IMR-90 (cell line): Measurements from ENCODE around the gene LDLRAD4. TPM values are rescaled to one million over a fixed set of nuclear protein-coding genes. Genes with fewer than 3 reads are reported as not detected.
"Not testable (repeated sequence)": the region's sequence is repeated elsewhere in the genome, so short reads cannot be mapped to it uniquely, and the experiment has no call there.

Experiments
- ATAC-seq: fragments of 200-7000 bp; cut with Tn5 transposase; 2 replicates; pipeline ENCODE4 v1.9.1; 2020; ENCODE audit warnings: low read depth, mild to moderate bottlenecking, moderate library complexity
- BruUV-seq: library from RNA; stranded (reverse); fragments of 400-500 nt; replicated peaks from 2 replicates; lab custom pipeline; 2021; lab: Mats Ljungman, UMichigan
- CTCF ChIA-PET: fragments of 300-600 bp; formaldehyde crosslinking; extraction: SDS; loops from one replicate; lab custom pipeline; 2021; ENCODE audit warnings: antibody characterized with exemption; lab: Yijun Ruan, JAX
- POLR2A ChIA-PET: fragments of 300-600 bp; sonication (Branson Sonifier 250); formaldehyde crosslinking; loops from one replicate; lab custom pipeline; 2022; ENCODE audit warnings: antibody characterized with exemption; ENCODE audit not compliant: unreplicated experiment; lab: Charles Lee
- DNase-seq: peaks from one replicate; pipeline ENCODE4 v3.0.0; 2013
- H2AFZ ChIP-seq: replicated peaks from 2 replicates; pipeline ENCODE3; 2013; ENCODE audit warnings: low read length, mild to moderate bottlenecking; ENCODE audit not compliant: poor library complexity
- H2AK5ac ChIP-seq: 2 replicates; pipeline ENCODE4 v1.6.1; 2013; ENCODE audit warnings: low read depth, low read length, inconsistent platforms
- H2AK9ac ChIP-seq: replicated peaks from 2 replicates; pipeline ENCODE3; 2013; ENCODE audit warnings: mild to moderate bottlenecking, low read depth, low read length, moderate library complexity; ENCODE audit not compliant: poor library complexity
- H2BK120ac ChIP-seq: 2 replicates; pipeline ENCODE4 v1.6.1; 2013; ENCODE audit warnings: low read depth, low read length, inconsistent platforms
- H2BK15ac ChIP-seq: 3 replicates; pipeline ENCODE4 v1.6.1; 2013; ENCODE audit warnings: low read depth, low read length, inconsistent platforms
- H2BK20ac ChIP-seq: 2 replicates; pipeline ENCODE4 v1.6.1; 2013; ENCODE audit warnings: low read depth, mild to moderate bottlenecking, inconsistent platforms, low read length, moderate library complexity
- H2BK5ac ChIP-seq: 2 replicates; pipeline ENCODE4 v1.6.1; 2013; ENCODE audit warnings: mild to moderate bottlenecking, low read depth, low read length, inconsistent platforms; ENCODE audit not compliant: poor library complexity, severe bottlenecking
- H3K14ac ChIP-seq: replicated peaks from 2 replicates; pipeline ENCODE4 v1.6.1; 2013; ENCODE audit warnings: low read depth, low read length, inconsistent platforms
- H3K18ac ChIP-seq: 2 replicates; pipeline ENCODE4 v1.6.1; 2013; ENCODE audit warnings: low read depth, low read length, control low read depth
- H3K23ac ChIP-seq: 2 replicates; pipeline ENCODE4 v1.6.1; 2013; ENCODE audit warnings: low read depth, low read length, inconsistent platforms
- H3K27ac ChIP-seq: 2 replicates; pipeline ENCODE4 v1.5.1; 2013; ENCODE audit warnings: mild to moderate bottlenecking, control low read depth, low read length; ENCODE audit not compliant: insufficient read depth
- H3K27me3 ChIP-seq: 2 replicates; pipeline ENCODE4 v1.6.1; 2013; ENCODE audit warnings: low read length; ENCODE audit not compliant: control insufficient read depth, insufficient read depth
- H3K36me3 ChIP-seq: 2 replicates; pipeline ENCODE4 v1.6.1; 2013; ENCODE audit warnings: low read length, mixed read lengths; ENCODE audit not compliant: control insufficient read depth, insufficient read depth
- H3K4ac ChIP-seq: 2 replicates; pipeline ENCODE4 v1.6.1; 2013; ENCODE audit warnings: low read depth, low read length, inconsistent platforms
- H3K4me1 ChIP-seq: 2 replicates; pipeline ENCODE4 v1.6.1; 2013; ENCODE audit warnings: low read length, mixed read lengths; ENCODE audit not compliant: control insufficient read depth, insufficient read depth
- H3K4me2 ChIP-seq: 2 replicates; pipeline ENCODE4 v1.6.1; 2013; ENCODE audit warnings: low read depth, mild to moderate bottlenecking, control low read depth, low read length, moderate library complexity
- H3K4me3 ChIP-seq: 2 replicates; pipeline ENCODE4 v1.5.1; 2013; ENCODE audit warnings: low read depth, mild to moderate bottlenecking, control low read depth, low read length, moderate library complexity; ENCODE audit not compliant: insufficient read depth
- H3K56ac ChIP-seq: 2 replicates; pipeline ENCODE4 v1.6.1; 2013; ENCODE audit warnings: low read length, inconsistent platforms; ENCODE audit not compliant: insufficient read depth; ENCODE audit errors: extremely low read depth
- H3K79me1 ChIP-seq, 2 experiments: 2 replicates each; pipeline ENCODE4 v1.6.1; 2013; ENCODE audit warnings: low read length in 2 of 2, inconsistent platforms in 1 of 2, low read depth in 1 of 2
- H3K9ac ChIP-seq: 2 replicates; pipeline ENCODE4 v1.6.1; 2013; ENCODE audit warnings: low read depth, low read length, control low read depth
- H3K9me1 ChIP-seq: 2 replicates; pipeline ENCODE4 v1.6.1; 2013; ENCODE audit warnings: low read length, inconsistent platforms; ENCODE audit not compliant: insufficient read depth
- H3K9me3 ChIP-seq: 2 replicates; pipeline ENCODE4 v1.6.1; 2013; ENCODE audit warnings: low read length; ENCODE audit not compliant: control insufficient read depth, insufficient read depth
- H4K20me1 ChIP-seq: 2 replicates; pipeline ENCODE4 v1.6.1; 2013; ENCODE audit warnings: low read length, inconsistent platforms; ENCODE audit not compliant: insufficient read depth
- H4K5ac ChIP-seq: 2 replicates; pipeline ENCODE4 v1.6.1; 2013; ENCODE audit warnings: mild to moderate bottlenecking, low read depth, low read length, control low read depth
- H4K8ac ChIP-seq, 2 experiments: 2 replicates each; pipeline ENCODE4 v1.6.1; 2013; ENCODE audit warnings: low read depth in 2 of 2, low read length in 2 of 2, control low read depth in 1 of 2, inconsistent platforms in 1 of 2
- H4K91ac ChIP-seq: 2 replicates; pipeline ENCODE4 v1.6.1; 2013; ENCODE audit warnings: low read depth, low read length, inconsistent platforms; ENCODE audit not compliant: insufficient read depth
- WGBS, 2 experiments: methylation state at CpG; one replicate each; pipeline versions ENCODE4 v1.1.5 to v1.1.7; 2013; ENCODE audit warnings: missing lambda C conversion rate in 2 of 2; ENCODE audit not compliant: insufficient read length in 1 of 2; ENCODE audit errors: extremely low coverage in 2 of 2; 5-methylcytosine and 5-hydroxymethylcytosine counted together
- dilution Hi-C: fragments of 300-500 bp; cut with HindIII; formaldehyde crosslinking; loops from one replicate; pipeline ENCODE4 v1.14.3; 2018; ENCODE audit warnings: low sequenced_read_pairs; ENCODE audit not compliant: unreplicated experiment
- in situ Hi-C: fragments of 300-500 bp; cut with MboI; formaldehyde crosslinking; loops from 3 replicates; pipeline ENCODE4 v1.14.3; 2019; ENCODE audit warnings: low sequenced_read_pairs, inconsistent platforms, mixed read lengths
- intact Hi-C: fragments of 100-400 bp; cut with micrococcal nuclease; formaldehyde crosslinking; loops from 2 replicates; pipeline ENCODE4 v1.10.0; 2022
- polyA plus RNA-seq, 3 experiments: library from polyadenylated mRNA; depleted of rRNA; stranded (reverse); fragments of >200 nt; gene quantifications; 2 replicates each; pipeline ENCODE4 v1.2.3, GENCODE V29; 2012; ENCODE audit warnings: low replicate concordance in 1 of 3
- total RNA-seq: library from RNA; depleted of rRNA; stranded (reverse); fragments of >200 nt; gene quantifications from 2 replicates; pipeline ENCODE4 v1.2.3, GENCODE V29; 2012

Gene LDLRAD4
- total and polyA plus RNA-seq, 2 of the 4 experiments (the other 2 are of a cell fraction), result not detected

- H3K9me1 ChIP-seq, H3K36me3 ChIP-seq, H2BK20ac ChIP-seq, H4K8ac ChIP-seq, H2BK5ac ChIP-seq, H3K4ac ChIP-seq, H3K23ac ChIP-seq, H2AK5ac ChIP-seq, BruUV-seq, H2BK15ac ChIP-seq, H4K91ac ChIP-seq, H3K27me3 ChIP-seq, H3K4me3 ChIP-seq, H3K27ac ChIP-seq, H3K9me3 ChIP-seq, H3K18ac ChIP-seq, dilution Hi-C loops, H3K9ac ChIP-seq, H3K79me1 ChIP-seq, intact Hi-C loops, in situ Hi-C loops, CTCF ChIA-PET, H3K14ac ChIP-seq, H2BK120ac ChIP-seq, H3K4me2 ChIP-seq, H2AFZ ChIP-seq, H4K5ac ChIP-seq, H2AK9ac ChIP-seq, DNase-seq, POLR2A ChIA-PET, ATAC-seq, H3K56ac ChIP-seq, H3K4me1 ChIP-seq: not testable (repeated sequence)
- WGBS, 2 experiments, result no CpG with 5 or more reads among the region's 5 CpGs
- peaks cover 14% of the 10 kb centered on the region for H4K20me1 ChIP-seq
Measured at GRCh38 chr18:13695337-13695736, 476.8 kb downstream of the LDLRAD4 start.
